GM19238 (cell line): ENCODE measurements around the gene TMEM253.
A peak's percentile ranks its signal among the peaks of the same experiment; 100 is the strongest.

ENCODE experiments used
- DNase-seq: peaks from one replicate; pipeline ENCODE4 v3.0.0; 2011; ENCODE audit warnings: low spot score; ENCODE audit not compliant: insufficient read length

The TMEM253 gene

DNA sequence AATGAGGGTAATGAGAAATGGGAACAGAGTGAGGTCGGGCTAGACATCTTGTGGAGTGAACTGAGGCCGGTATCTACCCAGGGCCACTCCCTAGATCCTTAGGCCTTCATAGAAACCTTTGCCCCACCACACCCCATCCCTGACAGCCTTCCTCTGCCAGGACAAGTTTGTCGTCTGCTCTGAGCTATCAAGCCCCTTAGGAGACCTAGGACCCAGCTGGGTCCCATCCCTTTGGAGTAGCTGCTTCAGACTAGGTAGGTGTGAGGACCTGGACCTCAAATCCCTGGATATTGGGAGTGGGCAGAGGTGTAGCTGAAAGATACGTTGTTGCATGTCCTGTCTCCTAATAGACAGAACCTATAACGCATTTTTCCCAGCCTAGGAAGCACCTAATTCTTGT lies at the start of gene TMEM253:
TMEM253 (plus strand) TSS at position 136 of the 400 bp plus-strand sequence. CDS start 278 bp downstream, outside the sequence.
- DNase-seq: no peak

- no peak for DNase-seq
Measured at GRCh38 chr14:21053184-21054122, 47.4 kb upstream of the TMEM253 start.

DNA sequence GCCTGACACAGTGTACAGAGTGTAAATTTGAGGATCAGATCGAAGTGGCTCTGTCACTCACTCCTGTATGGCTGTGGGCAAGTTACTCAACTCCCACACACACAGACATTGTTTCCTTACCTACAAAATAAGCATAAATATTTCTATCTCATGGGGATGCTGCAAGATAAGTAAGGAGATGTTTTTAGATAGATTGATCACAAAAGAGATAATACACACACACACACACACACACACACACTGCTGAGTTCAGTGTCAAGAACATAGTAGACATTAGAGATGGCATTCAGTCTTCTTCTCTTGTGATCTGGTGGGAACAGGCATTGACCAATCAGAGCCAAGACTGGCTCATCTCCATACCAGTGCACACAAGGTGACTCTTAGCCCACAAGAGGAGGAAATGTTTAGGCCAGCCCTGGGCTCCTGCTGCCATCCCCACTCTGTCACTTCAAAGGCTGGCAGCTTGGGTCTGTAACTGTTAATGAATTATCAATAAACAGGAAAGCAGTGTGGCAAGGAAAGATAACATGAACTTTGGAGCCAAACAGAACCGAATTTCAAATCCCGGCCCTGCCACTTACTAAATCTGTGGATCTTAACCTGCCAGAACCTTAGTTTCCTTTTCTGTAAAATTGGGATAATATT lies 46.6 kb upstream of the TMEM253 start:
- no peak for DNase-seq

GRCh38 chr14:21054768-21055145 lies 46.1 kb upstream of the TMEM253 start:
- DNase-seq: no peak

DNA sequence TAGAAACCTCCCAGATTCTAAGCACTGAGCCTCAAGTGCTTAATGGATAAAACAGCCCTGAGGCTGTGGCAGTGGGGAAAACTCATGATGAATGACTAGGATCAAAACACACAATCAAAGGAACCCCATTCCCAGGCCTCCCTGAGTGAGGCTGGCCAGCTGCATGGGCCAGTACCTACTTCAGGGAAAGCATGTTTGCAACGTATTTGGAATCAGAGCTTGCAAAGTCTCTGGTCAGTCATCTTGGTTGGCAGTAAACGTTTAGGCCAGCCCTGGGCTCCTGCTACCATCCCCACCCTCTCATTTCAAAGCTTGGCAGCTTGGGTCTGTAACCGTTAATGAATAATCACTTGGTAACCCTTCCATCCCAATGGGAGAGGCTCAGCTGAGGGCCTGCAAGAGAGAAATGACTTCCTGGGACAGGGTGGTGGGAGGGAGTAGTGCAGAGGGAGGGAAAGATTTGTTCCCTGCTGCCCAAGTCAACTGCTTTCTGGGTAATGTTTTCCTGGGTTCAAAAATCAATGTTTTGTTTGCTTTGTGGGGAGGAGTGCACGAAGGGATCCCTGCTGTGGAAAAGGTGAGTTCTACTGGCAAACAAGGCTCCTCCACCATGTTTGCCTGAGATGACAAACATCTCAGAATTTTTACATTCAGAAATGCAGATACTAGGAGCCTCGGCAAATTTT lies 45.3 kb upstream of the TMEM253 start:
- DNase-seq: no peak

DNA sequence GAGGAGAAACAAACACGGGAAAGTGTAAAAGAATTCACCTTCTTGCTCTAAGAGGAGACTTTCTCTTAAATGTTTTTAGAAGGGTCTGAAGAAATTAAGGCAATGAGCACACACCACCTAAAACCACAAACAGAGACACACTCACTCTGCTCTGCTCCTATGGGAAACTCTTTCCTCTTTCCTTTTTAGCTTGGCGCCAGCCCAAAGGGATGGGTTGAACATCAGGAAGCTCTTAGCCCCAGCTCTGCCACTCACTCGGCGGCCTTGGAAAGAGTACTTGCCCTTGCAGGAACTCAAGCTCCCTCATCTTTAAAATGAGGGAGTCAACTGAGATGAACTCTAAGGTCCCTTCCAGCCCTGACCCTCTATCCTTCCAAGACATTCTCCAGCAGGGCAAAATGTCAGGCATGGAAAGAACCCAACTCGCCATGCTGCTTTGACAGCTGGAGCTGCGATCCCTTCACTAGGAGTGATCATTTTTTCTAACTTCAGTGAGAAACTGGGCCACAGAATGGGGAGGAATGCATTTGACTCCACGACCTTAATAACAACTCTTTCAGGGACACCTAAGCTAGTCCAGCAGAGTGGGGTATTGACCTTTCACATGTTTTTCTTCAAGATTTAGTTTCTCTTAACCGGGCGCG lies 44.2 kb upstream of the TMEM253 start:
- DNase-seq: no peak

DNA sequence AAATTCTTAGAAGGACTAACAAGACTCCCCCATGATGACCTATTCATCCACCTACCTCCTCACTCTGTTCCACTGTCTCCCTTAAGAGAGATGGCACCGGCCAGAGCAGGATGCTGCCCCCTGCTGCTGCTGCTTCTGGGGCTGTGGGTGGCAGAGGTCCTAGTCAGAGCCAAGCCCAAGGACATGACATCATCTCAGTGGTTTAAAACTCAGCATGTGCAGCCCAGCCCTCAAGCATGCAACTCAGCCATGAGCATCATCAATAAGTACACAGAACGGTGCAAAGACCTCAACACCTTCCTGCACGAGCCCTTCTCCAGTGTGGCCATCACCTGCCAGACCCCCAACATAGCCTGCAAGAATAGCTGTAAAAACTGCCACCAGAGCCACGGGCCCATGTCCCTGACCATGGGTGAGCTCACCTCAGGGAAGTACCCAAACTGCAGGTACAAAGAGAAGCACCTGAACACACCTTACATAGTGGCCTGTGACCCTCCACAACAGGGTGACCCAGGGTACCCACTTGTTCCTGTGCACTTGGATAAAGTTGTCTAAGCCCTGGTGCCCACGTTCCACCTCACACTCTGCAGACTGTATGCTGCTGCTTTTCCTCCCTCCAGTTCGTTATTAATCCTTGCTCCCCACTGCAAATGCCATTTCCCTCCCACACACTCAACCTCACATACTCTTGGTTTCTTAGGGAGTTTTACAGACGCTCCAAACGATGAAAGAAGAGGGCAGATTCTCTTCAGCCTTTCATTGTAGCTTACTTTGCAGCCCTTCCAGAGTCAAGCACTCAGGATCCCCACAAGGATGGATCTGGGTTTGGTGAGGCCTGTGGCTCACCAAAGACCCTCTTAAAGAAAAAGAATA lies 42.8 kb upstream of the TMEM253 start, which contains the start of gene RNASE8:
RNASE8 (plus strand) TSS at position 20 of the 873 bp plus-strand sequence; CDS start at position 91, 71 bp downstream.
- DNase-seq: no peak

DNA sequence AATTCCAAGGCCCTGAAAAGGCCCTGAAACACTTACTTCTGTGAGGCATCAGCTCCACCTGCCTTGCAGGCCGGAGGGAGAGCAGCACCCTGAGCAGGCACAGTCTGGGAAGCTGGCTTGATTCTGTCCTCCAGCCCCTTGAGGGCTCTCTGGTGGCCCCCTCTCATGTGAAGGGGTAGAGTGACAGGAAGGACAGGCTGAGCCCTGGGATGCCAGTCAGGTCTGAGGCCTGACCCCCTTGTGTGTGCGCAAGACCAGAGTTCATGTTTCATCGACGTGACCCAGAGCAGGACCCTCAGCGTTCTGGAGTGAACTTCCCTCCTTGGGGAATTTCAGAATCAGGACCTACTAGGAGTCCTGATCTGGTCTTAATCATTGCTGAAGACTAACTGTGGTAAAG lies 42.0 kb upstream of the TMEM253 start:
- DNase-seq: no peak

DNA sequence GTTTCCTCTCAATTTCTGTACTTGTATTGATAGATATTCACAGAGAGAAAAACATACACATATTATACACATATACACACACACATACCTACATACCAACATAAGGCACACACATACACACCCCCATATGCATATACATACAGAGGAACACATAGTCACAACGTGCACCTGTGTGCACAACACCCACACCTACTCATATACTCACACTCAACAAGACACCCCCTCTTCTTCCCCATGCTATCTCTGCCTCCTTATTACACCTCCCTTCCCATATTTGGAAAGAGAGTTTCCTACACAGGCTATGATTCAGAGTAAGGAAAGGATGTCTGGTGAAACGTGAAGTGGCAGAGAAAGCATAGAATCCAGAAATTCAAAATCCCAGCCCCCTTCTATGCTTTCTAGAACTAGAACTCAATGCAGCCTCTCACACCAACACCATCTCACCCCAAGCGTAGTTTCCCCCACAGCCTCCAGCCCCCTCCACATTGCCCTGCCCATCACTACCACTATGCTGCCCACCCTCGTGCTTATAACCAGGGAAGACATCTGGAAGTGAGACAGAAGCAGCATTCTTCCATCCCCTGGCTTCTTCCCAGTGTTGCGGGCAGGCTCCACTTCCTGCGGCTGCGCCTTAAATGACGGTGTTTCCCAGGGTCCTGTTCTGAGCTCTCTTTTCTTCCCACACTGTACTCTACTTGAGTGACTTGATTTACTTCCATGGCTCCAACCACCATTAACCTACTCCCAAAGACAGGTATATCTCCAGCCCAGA lies 40.8 kb upstream of the TMEM253 start:
- no peak for DNase-seq

- no peak for DNase-seq
Measured at GRCh38 chr14:21060614-21061346, 40.1 kb upstream of the TMEM253 start.

GRCh38 chr14:21061347-21061668 lies 39.6 kb upstream of the TMEM253 start:
- DNase-seq: no peak

- DNase-seq: no peak
Measured at GRCh38 chr14:21063479-21063878, 37.4 kb upstream of the TMEM253 start.

DNA sequence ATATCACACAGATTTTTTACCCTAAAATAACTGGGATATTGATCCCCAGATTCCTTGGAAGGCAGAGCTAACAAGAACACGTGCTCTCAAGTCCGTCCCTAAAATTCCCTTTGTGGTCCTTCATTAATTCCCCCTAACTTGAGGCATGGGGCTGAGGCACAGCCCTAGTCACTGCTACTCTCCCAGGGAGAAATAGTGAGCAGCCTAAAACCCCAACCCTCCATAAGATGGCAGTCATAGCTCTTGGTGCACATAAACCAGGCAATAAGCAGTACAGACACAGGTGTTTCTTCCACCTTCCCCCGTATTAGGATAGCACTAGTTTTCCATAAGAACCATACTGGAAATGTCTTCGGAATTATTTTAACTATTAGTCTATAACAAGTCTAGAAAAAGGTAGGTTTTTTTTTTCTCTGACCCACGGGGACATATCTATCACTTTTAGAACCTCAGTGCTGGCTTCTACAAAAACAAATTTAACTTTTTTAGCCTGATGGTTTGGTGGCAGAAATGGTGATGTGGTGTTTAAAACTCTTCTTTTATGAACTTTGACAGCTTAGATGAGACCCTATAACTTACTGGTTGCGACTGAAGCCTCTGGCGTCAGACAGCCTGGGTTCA lies 33.9 kb upstream of the TMEM253 start:
- DNase-seq: no peak

- DNase-seq: peak; percentile 53
Measured at GRCh38 chr14:21068521-21069387, 32.1 kb upstream of the TMEM253 start.

- no peak for DNase-seq
Measured at GRCh38 chr14:21069388-21070082, 31.3 kb upstream of the TMEM253 start.

GRCh38 chr14:21070083-21070609 lies 30.7 kb upstream of the TMEM253 start, which contains the start of gene ARHGEF40:
ARHGEF40 (plus strand) TSS chr14:21070304; CDS start chr14:21070397, 93 bp downstream.
- no peak for DNase-seq
